Testis (tissue), 2 donors: ENCODE data around the gene EPN1.

ENCODE experiments used
- CTCF ChIP-seq, 3 experiments: fragments of 450-650 bp in 2 of 3; fragments of 200-600 bp in 1 of 3; sonication (generic) in 1 of 3; IDR thresholded peaks; one replicate each; pipeline ENCODE4 v1.5.1; 2016 to 2019; ENCODE audit warnings: antibody characterized with exemption in 3 of 3, mild to moderate bottlenecking in 2 of 3, moderate library complexity in 1 of 3
- POLR2A ChIP-seq: fragments of 450-650 bp; IDR thresholded peaks from one replicate; pipeline ENCODE4 v1.6.1; 2017; ENCODE audit warnings: antibody characterized with exemption, mild to moderate bottlenecking, moderate library complexity

GRCh38 chr19:55686311-55687050 lies 11.5 kb downstream of the EPN1 start:
- TF ChIP-seq POLR2A (no peak), CTCF (IDR thresholded peaks at IDR 0.05) (no peak)
